C4-2B (cell line): ENCODE data around the gene DNAH6.

Source experiments
- H3K27ac ChIP-seq: fragments of 450-650 bp; 2 replicates; pipeline ENCODE4 v1.5.1; 2017
- CTCF ChIP-seq: fragments of 450-650 bp; conservative IDR thresholded peaks from 2 replicates; pipeline ENCODE4 v1.5.1; 2017; ENCODE audit warnings: mild to moderate bottlenecking
- ZFX ChIP-seq: fragments of 450-650 bp; IDR thresholded peaks from 2 replicates; pipeline ENCODE4 v1.6.1; 2017

The DNAH6 gene

GRCh38 chr2:84797271-84797670, 281.0 kb downstream of the DNAH6 start:
- H3K27ac ChIP-seq = no peak overlapping the region
- TF ChIP-seq CTCF = no peak
- TF ChIP-seq ZFX = no peak

- TF ChIP-seq CTCF (no peak), ZFX (no peak)
- H3K27ac ChIP-seq = no peak overlapping the region
Measured at GRCh38 chr2:84799772-84800171, 283.5 kb downstream of the DNAH6 start.

GRCh38 chr2:84800194-84800805, 284.0 kb downstream of the DNAH6 start:
- H3K27ac ChIP-seq = no peak overlapping the region
- no peak for TF ChIP-seq CTCF
- TF ChIP-seq ZFX = no peak

GRCh38 chr2:84801811-84802210, 285.5 kb downstream of the DNAH6 start:
- TF ChIP-seq CTCF (no peak), ZFX (no peak)
- H3K27ac ChIP-seq = no peak overlapping the region

GRCh38 chr2:84805250-84805958, 289.1 kb downstream of the DNAH6 start:
- no peak overlapping the region for H3K27ac ChIP-seq
- TF ChIP-seq ZFX (no peak), CTCF (no peak)

- H3K27ac ChIP-seq = no peak overlapping the region
- TF ChIP-seq ZFX = no peak
- no peak for TF ChIP-seq CTCF
Measured at GRCh38 chr2:84807063-84807485, 290.8 kb downstream of the DNAH6 start.

- H3K27ac ChIP-seq = no peak overlapping the region
- TF ChIP-seq ZFX = no peak
- TF ChIP-seq CTCF = no peak
Measured at GRCh38 chr2:84808279-84808678, 292.0 kb downstream of the DNAH6 start.
